HG03354 (cell line): ENCODE results near the gene TFAP2A.

Experiments
- ATAC-seq: cut with Tn5 transposase; IDR thresholded peaks from one replicate; pipeline ENCODE4 v1.9.1; 2021; ENCODE audit warnings: mild to moderate bottlenecking; ENCODE audit not compliant: unreplicated experiment, poor library complexity, severe bottlenecking

The TFAP2A gene

DNA sequence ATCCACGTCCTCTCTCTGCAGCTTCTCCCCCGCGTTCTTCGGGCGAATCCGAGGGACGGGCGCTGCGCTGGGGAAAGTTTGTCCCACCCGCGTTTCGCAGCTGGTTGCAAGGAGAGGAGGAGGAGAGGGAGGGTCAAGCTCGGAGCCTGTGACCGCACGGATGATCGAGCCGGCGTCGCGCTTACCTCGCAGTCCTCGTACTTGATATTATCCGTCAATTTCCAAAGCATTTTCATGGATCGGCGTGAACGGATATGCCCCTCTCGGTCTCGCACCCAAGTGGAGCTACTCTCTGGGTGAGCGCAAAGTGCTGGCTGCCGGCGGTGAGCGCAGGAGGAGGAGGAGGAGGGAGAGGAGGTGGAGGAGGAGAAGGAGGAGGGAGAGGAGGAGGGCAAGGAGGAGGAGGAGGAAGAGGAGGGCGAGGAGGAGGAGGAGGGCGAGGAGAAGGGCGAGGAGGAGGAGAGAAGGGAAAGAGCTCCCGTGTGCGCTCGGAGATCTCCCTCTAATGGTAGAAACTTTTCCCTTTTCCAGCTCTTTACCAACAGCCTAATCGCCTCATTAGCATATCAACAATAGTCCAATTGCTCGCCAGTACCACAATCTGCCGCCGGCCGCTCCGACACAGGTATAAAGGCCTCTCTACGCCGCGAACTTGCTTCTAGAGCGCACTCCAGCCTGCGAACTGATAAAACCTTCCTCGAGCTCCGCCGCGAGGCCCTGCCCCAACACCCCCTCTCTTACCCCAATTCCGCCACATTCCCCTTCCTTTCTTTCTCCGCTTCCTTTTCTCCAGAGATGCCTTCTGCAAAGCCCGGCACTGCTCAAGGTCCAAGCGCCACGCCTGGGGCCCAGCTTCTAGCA, at the start of gene TFAP2A:
TSS of gene TFAP2A (minus strand) at position 319 of the 861 bp plus-strand sequence. CDS start at position 236, 83 bp downstream.
- no peak for ATAC-seq

GRCh38 chr6:10463491-10464481, 48.9 kb upstream of the TFAP2A start:
- ATAC-seq, result no peak

- no peak for ATAC-seq
Measured at GRCh38 chr6:10463040-10463439, 48.2 kb upstream of the TFAP2A start.

GRCh38 chr6:10461850-10462249, 47.0 kb upstream of the TFAP2A start:
- ATAC-seq, result no peak

DNA sequence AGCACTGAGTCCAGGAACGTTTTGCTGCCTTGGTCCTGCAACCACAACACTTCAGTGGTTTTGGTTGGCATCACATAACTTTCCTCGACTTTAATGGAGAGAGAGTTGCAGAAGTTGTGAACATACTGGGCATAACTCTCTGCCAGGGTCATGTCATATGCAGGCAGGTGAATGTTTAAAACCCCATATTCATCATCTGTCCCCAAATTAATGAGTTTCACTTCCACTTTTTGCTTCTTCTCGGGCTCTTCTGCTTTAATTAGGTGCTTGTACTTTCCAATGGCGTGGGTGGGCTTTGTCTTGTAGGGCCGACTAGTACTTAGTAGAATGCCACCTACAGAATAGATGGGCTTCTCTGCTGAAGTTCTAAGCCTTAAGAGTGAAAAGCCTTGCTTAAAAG, 45.2 kb upstream of the TFAP2A start:
- ATAC-seq, result peak; percentile 89

DNA sequence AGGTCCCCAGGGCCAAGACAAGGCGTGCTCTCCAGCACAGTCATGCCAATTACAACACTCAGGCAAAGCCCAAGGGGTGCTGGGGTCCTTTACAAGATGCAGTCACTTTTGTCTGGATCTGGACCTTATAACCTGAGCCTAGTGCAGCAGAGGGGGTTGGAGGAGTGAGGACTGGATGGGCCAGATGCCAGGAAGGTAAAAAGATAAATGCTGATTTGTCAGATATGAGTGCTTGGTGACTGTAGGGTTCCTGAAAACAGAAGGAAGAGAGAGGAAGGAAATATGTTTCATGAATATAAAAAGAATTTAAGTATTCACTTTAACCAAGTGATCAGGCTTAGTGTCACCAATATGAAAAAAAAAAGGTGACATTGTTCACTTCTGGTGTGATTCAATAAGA, 43.4 kb upstream of the TFAP2A start:
- no peak for ATAC-seq

DNA sequence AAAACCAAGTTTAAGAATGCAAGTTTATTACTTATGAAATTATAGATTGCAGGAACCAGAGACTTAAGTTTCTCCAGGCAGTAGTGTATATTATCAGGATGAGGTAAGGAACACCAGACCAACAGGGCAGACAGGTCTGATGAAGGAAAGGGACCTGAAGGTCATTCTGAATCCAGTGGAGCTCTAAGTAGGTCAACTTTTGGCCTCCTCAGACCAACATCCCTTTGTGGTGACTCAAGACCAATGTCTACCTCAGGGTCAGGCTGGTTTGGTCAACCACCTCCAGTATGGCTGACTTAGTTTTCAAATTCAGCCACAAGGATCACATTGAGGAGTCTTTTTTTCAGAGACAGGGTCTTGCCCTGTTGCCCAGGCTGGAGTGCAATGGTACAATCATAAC, 38.7 kb upstream of the TFAP2A start:
- no peak for ATAC-seq

DNA sequence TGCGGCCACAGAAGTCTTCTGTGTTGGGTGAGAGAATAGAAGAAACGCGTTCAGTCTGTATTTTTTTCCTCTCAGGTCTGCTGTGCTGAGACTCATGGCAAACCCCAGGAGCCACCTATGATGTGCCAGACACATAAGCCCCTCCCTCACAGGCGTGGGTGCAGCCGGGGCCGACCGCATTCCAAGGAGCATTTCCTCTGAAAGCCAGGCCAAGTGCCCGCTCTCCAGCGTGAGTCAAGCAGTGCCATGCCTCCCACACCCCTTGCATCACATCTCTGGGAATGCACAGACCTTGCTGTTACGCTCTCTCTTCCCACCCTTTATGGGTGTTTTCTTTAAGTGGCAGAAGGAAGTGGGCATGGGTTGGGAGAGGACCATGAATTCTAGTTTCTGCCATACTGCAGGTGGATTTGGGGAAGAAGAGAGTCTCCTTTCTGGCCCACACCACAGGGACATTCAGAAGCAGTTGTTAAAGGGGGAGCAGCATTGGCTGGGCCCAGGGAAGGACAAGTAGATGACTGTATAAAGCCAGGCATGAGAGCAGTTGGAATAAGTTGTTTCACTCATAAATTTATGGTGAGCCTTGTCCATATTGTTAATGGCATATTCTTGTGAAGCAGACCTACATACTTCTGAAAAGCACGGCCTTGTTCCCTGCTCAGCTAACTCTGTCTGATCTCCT, 37.1 kb upstream of the TFAP2A start:
- ATAC-seq, result no peak

DNA sequence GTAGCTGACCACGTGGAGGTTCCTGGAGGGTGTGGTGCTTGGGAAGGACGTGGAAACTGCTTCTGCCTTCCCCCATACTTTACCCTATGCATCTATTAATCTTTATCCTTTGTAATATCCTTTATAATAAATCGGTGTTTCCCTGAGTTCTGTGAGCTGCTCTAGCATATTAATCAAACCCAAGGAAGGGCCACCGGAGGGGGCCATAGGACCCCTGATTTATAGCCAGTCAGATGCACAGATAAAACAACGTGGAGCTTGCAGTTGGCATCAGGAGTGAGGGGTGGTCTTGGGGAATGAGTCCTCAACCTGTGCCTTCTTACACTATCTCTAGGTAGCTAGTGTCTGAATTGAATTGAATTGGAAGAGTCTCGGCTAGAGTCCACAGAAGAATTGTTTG, 36.5 kb upstream of the TFAP2A start:
- ATAC-seq, result no peak

GRCh38 chr6:10449751-10450150, 34.9 kb upstream of the TFAP2A start:
- no peak for ATAC-seq

DNA sequence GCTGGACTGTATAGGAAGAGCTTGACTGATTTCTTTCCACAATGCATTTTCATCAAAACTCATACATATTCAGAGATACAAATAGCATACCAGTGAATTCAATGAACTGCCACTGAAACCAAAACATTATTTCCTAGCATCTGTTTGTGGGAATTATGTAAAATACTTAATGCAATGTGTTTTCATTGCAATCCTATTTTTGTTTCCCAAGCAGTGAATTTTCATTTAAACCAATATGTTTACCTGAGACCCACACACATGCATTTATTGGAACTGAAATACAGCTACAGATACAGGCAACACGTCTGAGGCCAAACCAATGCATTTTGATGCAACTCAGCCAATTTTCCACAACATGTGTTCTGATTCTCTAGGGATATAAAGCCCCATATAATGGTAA, 33.2 kb upstream of the TFAP2A start:
- no peak for ATAC-seq

- ATAC-seq, result no peak
Measured at GRCh38 chr6:10446548-10446947, 31.7 kb upstream of the TFAP2A start.

DNA sequence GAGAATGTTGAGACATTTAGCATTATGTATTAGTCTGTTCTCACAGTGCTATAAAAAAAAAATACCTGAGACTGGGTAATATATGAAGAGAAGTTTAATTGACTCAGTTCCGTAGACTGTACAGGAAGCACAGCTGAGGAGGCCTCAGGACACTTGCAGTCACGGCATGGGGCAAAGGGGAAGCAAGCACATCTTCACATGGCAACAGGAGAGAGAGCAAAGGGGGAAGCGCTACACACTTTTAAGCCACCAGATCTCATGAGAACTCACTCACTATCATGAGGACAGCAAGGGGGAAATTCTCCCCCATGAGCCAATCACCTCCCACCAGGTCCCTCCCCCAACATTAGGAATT, 26.8 kb upstream of the TFAP2A start:
- no peak for ATAC-seq

DNA sequence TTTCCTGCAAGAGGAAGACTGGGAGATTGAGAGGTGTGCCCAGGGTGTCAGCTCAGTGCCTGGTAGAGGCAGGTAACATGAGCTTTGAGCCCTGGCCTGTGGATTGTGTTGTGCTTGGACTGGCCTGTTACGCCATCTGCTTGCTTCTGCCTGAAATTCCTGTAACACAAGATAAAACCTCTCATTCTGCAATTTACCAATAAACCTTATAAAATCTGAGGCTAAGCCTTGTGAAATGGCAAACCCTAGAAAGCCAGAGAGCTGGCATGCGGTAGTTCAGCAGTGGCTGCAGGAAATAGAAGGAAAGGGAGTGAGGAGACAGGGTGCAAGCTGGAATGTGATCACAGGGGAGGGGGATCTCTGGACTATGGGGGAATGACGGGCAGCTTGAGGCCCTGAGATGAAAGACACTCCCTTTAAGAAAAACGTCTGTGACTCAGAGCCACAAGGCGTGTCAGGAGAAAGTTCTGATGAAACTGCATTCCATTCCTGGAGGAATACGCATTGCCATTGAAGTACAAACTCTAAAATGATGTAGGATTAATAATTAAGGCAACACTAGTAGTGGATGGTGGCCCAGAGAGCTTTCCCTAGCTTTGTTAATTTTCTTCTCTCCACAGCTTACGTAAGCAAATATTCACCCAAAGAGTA, 26.3 kb upstream of the TFAP2A start:
- no peak for ATAC-seq

- ATAC-seq, result no peak
Measured at GRCh38 chr6:10437891-10438290, 23.0 kb upstream of the TFAP2A start.

DNA sequence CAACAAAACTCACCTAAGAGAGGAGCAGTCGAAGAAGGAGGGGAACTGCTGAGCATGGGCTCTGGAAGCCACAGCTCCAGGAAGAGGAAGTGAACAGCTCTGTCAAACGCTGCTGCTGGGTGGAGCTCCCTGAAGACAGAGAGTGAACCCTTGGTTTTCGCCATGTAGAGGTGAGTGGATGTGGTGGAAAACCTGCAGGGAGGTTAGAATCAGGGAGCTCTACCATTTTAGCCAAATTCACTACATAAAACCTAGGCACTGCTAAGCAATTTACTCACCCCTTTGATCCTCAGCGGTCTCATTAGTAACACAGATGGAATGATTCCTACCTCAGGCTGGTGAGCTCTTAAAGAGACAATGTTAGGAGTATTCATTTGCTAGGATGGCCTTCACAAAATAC, 19.4 kb upstream of the TFAP2A start:
- ATAC-seq, result no peak

DNA sequence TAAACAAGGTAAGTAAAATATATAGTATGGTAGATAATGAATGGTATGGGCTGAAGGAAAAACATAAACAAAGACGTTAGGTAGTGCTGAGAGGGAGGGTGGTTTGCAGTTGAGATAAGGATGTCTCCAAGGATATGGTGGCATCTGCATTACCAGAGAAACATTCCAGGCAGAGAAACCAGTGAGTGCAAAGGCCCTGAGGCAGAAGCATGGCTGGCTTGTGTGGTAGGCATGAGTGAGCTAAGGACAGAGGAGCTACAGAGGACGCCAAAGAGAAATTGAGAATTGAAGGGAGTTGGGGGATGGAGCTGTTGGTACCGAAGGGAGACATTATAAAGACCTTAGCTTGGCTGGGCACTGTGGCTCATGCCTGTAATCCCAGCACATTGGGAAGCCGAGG, 18.4 kb upstream of the TFAP2A start:
- no peak for ATAC-seq

DNA sequence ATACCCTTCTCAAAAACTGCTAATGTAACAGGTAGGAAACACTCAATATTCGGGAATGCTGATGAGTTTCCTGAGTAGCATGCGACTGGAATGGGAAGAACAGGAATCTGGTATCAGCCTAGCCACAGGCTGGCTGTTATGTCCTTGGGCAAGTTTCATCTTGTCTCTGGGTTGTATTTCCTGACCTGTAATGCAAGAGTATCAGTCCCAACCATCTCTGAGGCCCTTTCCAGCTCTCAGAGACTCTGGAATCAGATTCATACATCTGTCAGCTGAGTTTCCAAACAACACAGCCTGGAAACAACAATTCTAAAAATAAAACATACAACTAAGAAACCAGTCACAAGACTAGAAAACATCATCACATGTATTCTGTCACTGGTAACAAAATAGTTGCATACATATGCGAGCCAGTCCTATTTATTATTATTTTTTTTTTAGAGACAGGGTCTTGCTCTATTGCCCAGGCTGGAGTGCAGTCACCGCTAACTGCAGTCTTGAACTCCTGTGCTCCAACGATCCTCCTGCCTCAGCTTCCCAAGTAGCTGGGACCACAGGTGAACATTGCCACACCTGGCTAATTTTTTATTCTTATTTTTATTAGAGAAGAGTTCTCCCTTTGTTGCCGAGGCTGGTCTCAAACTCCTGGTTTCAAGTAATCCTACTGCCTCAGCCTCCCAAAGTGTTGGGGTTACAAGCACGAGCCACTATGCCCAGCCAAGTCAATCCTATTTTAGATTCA, 16.7 kb upstream of the TFAP2A start:
- ATAC-seq, result no peak
